AG04450 (cell line): ENCODE results near the gene RFC5. TPM values are rescaled to one million over a fixed set of nuclear protein-coding genes. Genes with fewer than 3 reads are reported as not detected.

ENCODE experiments used
- CTCF ChIA-PET: fragments of 300-600, 350-600 bp; formaldehyde crosslinking; extraction: SDS; loops from one replicate; lab custom pipeline; 2022; ENCODE audit warnings: antibody characterized with exemption, inconsistent platforms; lab: Charles Lee
- POLR2A ChIA-PET: fragments of 350-600 bp; formaldehyde crosslinking; extraction: SDS; loops from one replicate; lab custom pipeline; 2021; ENCODE audit warnings: antibody characterized with exemption, inconsistent platforms; lab: Yijun Ruan, JAX
- DNase-seq: peaks from one replicate; pipeline ENCODE4 v3.0.0-alpha.2; 2011; ENCODE audit warnings: low read depth, low spot score
- H3K27ac ChIP-seq: one replicate; pipeline ENCODE4 v1.5.1; 2012; ENCODE audit warnings: low read depth, low read length, control low read depth
- H3K27me3 ChIP-seq: one replicate; pipeline ENCODE4 v1.6.0; 2012; ENCODE audit warnings: low read length; ENCODE audit not compliant: control insufficient read depth, insufficient read depth
- H3K4me3 ChIP-seq: 2 replicates; pipeline ENCODE4 v1.5.1; 2011; ENCODE audit warnings: mild to moderate bottlenecking, low read depth, low read length, control low read depth
- H3K9me3 ChIP-seq: 2 replicates; pipeline ENCODE4 v1.5.1; 2012; ENCODE audit warnings: low read length; ENCODE audit not compliant: control insufficient read depth, insufficient read depth
- CTCF ChIP-seq: IDR thresholded peaks from 2 replicates; pipeline ENCODE4 v1.5.1; 2011; ENCODE audit warnings: low read depth, low read length, control low read depth, inconsistent platforms
- polyA plus RNA-seq: library from polyadenylated mRNA; depleted of rRNA; stranded (reverse); fragments of >200 nt; gene quantifications from 2 replicates; pipeline ENCODE4 v1.2.3, GENCODE V29; 2011

The RFC5 gene
- polyA plus RNA-seq, 1 experiment, result 10.4 TPM

GRCh38 chr12:118035190-118036041 is 18.9 kb downstream of the RFC5 start:
- ChIA-PET POLR2A (interaction anchor here (0.9 to 1.2 kb wide), 2 partner anchors 21 to 26 kb away, joined by 4 to 5 read pairs; partner anchors contain the start of gene WSB2), CTCF (interaction anchor here (0.6 to 5.7 kb wide), 12 partner anchors 9 to 161 kb away, joined by 3 to 82 read pairs (median 5); partner anchors contain the start of gene PEBP1)
- Histone ChIP-seq H3K27ac (peak overlapping the region; percentile 21), H3K9me3 (no peaks in the 10 kb centered on the region), H3K27me3 (no peaks in the 10 kb centered on the region), H3K4me3 (no peak overlapping the region)
- 0 out of 2 replicates have a peak, but pooled peaks have one; percentile 18 for TF ChIP-seq CTCF
- no peak for DNase-seq

GRCh38 chr12:118036672-118037411 is 20.3 kb downstream of the RFC5 start:
- ChIA-PET CTCF (interaction anchor here (1.1 to 5.7 kb wide), 4 partner anchors 20 to 341 kb away, joined by 3 to 82 read pairs (median 9); no protein-coding TSS in a partner anchor), POLR2A (interaction anchor here (0.5 kb wide), 1 partner anchor 324 kb away, joined by 6 read pairs; no protein-coding TSS in a partner anchor)
- no peak overlapping the region for H3K4me3 ChIP-seq
- no peaks in the 10 kb centered on the region for H3K9me3 ChIP-seq
- H3K27ac ChIP-seq, result no peak overlapping the region
- no peak for DNase-seq
- H3K27me3 ChIP-seq, result no peaks in the 10 kb centered on the region
- TF ChIP-seq CTCF, result no peak

- CTCF ChIA-PET, result no interaction called here
- Histone ChIP-seq H3K9me3 (no peaks in the 10 kb centered on the region), H3K27me3 (no peaks in the 10 kb centered on the region), H3K27ac (no peak overlapping the region), H3K4me3 (no peak overlapping the region)
- no peak for DNase-seq
- POLR2A ChIA-PET, result no interaction called here
- TF ChIP-seq CTCF, result no peak
Observed at GRCh38 chr12:118038137-118038536, 21.6 kb downstream of the RFC5 start.

- Histone ChIP-seq H3K27ac (no peak overlapping the region), H3K9me3 (no peaks in the 10 kb centered on the region), H3K4me3 (no peak overlapping the region), H3K27me3 (no peaks in the 10 kb centered on the region)
- ChIA-PET POLR2A (no interaction called here), CTCF (no interaction called here)
- TF ChIP-seq CTCF, result no peak
- DNase-seq, result no peak
Observed at GRCh38 chr12:118042091-118042490, 25.6 kb downstream of the RFC5 start.
